HG02798 (cell line): ENCODE data around the gene GRIN3B.

Experiments used
- ATAC-seq: cut with Tn5 transposase; IDR thresholded peaks from one replicate; pipeline ENCODE4 v1.9.1; 2021; ENCODE audit warnings: mild to moderate bottlenecking; ENCODE audit not compliant: unreplicated experiment, poor library complexity

GRIN3B gene

DNA sequence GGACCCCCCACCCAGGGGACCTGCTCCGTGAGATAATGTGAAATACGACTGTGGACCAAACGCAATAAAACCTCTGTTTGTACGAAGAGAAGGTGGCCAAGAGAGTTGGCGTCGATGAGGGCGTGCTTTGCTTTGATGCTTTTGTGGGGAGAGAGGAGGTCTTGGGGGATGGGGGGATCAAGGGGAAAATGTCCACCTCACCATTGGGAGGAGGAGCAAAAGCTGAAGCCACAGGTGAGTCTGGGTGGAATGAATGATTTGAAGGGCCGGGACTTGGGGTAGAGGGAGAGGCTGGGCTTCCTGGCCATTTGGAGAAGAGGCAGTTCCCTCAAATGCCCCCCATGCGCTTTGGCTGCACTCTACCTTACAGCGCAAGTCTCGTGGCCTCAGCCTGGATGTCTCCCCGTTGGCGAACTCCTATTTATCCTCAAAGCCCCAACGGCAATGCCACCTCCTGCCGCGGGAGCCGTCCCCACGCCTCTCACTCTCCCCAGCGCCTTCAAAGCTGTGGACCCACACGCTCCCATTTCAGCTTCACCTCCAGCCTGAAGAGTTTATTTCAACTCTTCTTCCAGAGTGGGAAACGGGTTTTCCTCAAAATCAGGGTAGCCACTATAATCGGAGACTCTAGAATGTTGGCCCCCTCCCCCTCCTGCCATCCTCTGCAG is 38.9 kb downstream of the GRIN3B start:
- ATAC-seq: no peak

DNA sequence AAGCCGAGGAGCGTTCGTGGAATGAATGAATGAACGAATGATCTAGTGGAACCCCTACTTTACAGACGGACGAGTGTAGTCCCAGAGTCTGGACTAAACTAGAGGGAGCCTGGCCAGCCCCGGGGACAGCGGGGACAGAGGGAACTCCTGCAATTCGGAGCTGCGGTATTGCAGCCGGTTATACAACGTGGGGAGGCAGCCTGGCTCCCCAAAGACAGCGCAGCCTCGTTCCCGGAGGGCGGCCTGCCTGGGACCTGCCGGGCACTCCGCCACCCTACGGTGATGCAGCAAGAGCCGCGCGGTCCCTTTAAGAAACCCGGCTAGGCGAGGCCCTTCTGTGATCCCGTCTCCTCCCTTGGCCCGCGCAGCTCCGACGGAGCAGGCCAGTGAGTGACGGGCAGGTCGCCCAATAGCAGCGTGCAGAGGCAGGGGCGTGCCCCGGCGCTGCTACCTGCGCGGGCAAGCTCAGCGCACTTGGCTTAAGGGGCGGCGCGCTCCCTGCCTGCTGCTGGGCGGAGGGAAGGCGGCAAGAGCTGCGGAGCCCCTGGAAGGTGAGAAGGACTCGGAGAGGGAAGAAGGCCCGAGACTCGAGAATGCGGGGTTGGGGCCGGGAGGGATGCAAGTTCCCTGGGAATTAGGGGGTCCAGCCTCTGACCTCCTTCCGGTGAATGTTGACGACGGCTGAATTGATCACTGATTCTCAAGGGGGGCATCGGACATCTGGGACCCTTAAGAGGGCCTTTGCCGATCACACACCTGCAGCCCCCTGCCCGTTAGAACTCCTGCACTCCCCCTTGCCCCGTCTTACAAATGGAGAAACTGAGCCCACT is 39.6 kb downstream of the GRIN3B start, which contains the start of gene ABCA7:
Gene ABCA7 (plus strand): TSS at position 462 of the 830 bp plus-strand sequence. CDS start 1,255 bp downstream, outside the sequence.
- ATAC-seq: peak; percentile 83

DNA sequence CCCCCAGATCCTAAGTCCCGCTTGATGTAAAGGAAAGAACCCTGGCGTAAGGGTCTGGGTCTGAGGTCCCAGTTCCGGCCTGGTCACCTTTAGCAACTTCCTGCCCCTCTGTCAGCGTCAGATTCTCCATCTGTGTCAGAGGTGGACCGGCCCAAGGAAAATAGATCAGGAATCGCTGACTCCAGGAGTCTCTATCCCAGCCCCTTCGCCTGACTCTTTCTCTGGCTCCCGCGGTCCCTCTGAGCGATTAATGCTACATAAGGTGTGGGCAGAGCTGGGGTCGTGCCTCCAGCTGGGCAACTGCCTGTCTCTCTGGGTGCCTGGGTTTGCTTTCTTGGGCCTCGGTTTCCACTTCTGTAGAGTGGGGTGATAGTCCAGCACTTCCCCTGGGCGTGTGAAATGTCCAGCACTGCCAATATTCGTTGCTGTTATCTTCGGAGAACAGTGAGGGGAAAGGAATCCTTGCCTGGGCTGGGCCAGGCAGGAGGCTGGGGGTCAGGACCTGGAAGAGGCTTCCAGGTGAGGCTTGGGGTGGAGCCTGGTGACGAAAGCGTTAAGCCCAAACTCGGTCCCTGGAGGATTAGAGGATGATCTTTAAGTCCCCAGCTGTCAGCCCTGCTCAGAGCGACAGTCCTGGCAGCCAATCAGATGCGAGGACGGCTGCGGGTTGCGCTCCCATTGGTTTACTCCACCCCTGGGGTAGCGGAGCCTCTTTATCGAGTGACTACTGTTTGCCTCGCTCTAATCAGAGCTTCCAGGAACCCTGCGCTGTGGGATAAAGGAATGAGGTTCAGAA is 40.5 kb downstream of the GRIN3B start:
- peak; percentile 48 for ATAC-seq

DNA sequence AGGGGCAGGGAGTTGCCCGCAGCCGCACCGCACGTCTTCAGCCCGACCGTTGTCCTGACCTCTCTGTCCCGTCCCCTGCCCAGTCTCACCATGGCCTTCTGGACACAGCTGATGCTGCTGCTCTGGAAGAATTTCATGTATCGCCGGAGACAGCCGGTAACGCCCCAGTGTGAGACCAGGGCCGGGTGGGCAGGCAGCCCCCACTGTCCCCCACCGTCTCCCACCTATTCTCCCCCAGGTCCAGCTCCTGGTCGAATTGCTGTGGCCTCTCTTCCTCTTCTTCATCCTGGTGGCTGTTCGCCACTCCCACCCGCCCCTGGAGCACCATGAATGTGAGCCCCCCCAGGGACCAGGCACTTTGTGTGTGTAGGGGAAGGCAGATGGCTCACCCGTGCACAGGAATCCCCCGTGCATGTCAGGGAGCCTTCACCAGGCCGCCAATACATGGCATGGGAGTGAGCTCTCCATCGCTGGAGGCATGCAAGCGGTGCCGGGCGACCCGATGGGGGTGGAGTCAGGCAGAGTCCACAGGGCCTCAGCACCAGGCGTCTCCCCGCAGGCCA is 41.1 kb downstream of the GRIN3B start:
- no peak for ATAC-seq

DNA sequence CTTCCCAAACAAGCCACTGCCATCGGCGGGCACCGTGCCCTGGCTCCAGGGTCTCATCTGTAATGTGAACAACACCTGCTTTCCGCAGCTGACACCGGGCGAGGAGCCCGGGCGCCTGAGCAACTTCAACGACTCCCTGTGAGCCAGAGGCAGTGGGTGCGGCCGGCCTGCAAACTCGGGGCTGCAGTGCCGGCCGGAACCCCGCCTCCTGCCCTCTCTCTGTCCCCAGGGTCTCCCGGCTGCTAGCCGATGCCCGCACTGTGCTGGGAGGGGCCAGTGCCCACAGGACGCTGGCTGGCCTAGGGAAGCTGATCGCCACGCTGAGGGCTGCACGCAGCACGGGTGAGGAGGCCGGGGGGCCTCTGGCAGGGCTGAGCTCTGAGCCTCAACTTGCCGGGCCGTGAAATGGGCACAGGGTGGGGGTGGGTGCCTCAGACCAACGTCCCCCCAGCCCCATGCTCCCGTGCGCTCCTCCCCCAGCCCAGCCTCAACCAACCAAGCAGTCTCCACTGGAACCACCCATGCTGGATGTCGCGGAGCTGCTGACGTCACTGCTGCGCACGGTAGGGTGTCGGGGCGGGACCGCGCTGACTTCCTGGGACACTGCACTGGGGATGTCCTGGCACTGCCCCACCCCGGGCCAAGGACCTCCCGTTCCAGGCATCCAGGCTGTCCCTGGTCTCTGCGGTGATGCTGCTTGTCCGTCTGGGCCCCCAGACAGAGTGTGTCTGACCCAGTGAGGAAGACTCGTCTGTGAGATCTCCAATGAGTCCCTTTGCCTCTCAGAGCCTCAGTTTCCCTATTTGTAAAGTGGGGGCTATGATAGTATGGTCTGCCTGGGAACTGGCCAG is 41.8 kb downstream of the GRIN3B start:
- no peak for ATAC-seq

DNA sequence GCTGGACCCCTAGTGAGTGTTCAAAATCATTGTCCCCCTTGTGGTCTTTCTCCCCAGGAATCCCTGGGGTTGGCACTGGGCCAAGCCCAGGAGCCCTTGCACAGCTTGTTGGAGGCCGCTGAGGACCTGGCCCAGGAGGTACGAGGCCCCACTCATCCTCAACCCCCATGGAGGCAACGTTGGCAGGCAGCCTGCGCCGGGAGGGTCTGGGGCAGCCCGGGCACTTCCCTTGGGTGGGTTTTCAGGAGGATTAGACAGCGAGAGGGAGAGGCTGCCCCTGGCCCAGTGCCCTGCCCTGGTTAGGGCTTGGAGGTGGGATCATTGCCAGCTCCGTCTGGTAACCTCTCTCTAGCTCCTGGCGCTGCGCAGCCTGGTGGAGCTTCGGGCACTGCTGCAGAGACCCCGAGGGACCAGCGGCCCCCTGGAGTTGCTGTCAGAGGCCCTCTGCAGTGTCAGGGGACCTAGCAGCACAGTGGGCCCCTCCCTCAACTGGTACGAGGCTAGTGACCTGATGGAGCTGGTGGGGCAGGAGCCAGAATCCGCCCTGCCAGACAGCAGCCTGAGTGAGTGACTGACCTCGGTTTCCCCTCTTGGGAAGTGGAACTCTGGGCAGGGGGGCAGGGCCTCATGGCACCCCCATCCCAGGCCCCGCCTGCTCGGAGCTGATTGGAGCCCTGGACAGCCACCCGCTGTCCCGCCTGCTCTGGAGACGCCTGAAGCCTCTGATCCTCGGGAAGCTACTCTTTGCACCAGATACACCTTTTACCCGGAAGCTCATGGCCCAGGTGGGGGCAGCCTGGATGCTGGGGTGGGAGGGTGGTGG is 42.7 kb downstream of the GRIN3B start:
- no peak for ATAC-seq

DNA sequence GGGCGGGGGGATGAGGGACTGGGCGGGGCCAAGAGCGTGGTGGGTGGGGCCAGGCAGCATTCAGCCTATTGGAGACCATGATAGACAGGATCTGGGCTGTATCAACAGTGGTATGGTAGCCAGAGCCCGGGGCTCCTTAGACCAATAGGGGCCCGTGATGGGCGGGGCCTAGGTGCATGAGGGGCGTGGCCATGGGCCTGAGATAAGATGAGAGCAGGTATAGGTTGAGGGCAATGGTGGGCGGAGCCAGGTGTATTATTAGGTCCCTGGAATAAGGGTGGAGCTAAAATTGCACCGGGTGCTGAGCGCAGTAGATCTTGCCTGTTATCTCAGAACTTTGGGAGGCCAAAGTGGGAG is 45.0 kb downstream of the GRIN3B start:
- ATAC-seq: peak; percentile 29

DNA sequence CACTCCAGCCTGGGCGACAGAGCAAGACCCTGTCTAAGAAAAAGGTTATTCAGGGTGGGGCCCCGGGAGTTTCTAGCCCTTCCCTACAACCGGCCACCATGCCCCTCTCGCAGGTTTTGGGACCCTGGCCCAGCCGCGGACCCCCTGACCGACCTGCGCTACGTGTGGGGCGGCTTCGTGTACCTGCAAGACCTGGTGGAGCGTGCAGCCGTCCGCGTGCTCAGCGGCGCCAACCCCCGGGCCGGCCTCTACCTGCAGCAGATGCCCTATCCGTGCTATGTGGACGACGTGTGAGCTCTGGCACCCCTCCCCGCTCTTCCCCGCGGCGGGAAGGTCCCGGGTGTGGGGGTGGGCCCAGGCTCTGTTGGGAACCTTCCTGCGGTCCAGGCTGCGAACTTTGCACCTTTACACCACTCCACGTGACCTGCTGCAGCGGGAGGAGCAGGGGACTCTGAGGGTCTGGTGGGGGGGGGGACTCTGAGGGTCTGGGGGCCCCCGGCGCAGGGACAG is 46.0 kb downstream of the GRIN3B start:
- no peak for ATAC-seq

DNA sequence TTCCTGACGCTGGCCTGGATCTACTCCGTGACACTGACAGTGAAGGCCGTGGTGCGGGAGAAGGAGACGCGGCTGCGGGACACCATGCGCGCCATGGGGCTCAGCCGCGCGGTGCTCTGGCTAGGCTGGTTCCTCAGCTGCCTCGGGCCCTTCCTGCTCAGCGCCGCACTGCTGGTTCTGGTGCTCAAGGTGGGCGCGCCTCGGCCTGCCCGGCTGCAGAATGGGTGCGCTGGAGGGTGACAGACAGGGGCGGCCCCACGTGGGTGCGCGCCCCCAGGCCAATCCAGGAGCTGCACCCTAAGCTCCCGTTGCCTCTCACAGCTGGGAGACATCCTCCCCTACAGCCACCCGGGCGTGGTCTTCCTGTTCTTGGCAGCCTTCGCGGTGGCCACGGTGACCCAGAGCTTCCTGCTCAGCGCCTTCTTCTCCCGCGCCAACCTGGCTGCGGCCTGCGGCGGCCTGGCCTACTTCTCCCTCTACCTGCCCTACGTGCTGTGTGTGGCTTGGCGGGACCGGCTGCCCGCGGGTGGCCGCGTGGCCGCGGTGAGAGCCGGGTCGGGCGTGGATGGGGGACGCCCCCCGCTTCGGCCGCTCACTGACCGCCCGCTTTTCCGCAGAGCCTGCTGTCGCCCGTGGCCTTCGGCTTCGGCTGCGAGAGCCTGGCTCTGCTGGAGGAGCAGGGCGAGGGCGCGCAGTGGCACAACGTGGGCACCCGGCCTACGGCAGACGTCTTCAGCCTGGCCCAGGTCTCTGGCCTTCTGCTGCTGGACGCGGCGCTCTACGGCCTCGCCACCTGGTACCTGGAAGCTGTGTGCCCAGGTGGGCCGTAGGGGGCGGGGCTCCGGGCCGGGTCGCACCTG is 46.8 kb downstream of the GRIN3B start:
- ATAC-seq: no peak

DNA sequence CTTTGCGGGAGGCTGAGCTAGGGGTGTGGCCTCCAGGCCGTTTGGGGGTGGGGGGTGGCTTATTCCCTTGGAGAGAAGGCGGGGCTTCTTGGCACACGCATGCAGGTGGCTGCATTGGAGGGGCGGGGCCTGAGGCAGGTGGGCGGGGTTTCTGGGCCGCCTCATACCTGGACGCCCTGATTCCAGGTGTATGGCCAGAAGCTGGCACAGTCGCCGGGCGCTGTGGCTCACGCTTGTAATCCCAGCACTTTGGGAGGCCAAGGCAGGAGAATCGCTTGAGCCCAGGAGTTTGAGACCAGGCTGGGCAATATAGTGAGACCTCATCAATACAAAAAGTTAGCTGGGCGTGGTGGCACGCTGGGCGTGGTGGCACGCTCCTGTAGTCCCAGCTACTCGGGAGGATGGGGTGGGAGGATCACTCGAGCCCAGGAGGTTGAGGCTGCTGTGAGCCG is 47.5 kb downstream of the GRIN3B start:
- no peak for ATAC-seq

DNA sequence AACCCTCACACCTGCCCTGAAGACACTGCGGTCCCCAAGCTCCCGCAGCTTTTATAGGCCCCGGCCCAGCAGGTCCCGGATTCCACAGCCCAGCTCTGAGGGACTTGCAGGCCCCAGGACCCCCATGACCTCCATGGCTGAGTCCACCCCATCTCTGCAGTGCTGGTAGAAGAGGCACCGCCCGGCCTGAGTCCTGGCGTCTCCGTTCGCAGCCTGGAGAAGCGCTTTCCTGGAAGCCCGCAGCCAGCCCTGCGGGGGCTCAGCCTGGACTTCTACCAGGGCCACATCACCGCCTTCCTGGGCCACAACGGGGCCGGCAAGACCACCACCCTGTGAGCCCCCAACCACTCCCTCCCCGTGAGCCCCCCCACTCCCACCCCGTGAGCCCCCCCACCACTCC is 48.9 kb downstream of the GRIN3B start:
- ATAC-seq: no peak

DNA sequence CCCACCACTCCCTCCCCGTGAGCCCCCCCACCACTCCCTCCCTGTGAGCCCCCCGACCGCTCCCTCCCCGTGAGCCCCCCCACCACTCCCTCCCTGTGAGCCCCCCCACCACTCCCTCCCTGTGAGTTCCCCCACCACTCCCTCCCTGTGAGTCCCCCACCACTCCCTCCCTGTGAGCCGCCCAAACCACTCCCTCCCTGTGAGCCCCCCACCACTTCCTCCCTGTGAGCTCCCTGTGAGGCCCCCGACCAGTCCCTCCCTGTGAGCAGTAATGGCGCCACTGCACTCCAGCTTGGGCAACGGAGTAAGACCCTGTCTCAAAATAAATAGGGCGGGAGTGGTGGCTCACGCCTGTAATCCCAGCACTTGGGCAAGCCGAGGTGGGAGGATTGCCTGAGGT is 49.6 kb downstream of the GRIN3B start:
- ATAC-seq: no peak

DNA sequence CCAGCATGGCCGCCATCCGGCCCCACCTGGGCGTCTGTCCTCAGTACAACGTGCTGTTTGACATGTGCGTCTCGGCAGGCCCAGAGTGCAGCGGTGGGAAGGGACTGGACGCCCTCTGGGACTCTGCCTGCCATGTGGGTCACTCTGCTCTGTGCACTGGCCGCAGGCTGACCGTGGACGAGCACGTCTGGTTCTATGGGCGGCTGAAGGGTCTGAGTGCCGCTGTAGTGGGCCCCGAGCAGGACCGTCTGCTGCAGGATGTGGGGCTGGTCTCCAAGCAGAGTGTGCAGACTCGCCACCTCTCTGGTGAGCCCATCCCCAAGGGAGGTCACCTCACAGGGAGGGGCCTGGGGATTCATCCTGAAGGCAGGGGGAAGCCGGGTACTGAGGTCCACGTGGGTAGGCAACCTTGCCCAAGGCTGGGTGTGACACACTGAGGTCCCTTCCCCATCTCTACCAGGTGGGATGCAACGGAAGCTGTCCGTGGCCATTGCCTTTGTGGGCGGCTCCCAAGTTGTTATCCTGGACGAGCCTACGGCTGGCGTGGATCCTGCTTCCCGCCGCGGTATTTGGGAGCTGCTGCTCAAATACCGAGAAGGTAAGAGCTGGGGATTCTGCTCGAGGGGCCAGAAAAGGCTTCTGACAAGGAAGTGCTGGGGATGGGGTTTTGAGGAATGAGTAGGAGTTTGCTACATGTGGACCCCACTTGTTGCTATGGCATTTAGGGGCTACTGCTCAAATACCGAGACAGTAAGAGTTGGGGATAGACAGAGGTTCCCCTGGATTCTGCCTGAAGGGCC is 51.0 kb downstream of the GRIN3B start:
- no peak for ATAC-seq

DNA sequence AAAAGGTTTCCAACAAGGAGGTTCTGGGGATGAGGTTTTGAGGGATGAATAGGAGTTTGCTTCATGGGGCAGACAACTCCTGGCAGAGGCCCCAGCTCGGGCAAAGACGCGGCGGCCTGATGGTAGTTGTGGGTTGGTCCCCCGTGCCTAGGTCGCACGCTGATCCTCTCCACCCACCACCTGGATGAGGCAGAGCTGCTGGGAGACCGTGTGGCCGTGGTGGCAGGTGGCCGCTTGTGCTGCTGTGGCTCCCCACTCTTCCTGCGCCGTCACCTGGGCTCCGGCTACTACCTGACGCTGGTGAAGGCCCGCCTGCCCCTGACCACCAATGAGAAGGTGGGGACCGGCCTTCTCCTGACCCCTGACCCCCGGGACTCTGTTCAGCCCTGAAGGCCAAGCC is 51.6 kb downstream of the GRIN3B start:
- no peak for ATAC-seq

DNA sequence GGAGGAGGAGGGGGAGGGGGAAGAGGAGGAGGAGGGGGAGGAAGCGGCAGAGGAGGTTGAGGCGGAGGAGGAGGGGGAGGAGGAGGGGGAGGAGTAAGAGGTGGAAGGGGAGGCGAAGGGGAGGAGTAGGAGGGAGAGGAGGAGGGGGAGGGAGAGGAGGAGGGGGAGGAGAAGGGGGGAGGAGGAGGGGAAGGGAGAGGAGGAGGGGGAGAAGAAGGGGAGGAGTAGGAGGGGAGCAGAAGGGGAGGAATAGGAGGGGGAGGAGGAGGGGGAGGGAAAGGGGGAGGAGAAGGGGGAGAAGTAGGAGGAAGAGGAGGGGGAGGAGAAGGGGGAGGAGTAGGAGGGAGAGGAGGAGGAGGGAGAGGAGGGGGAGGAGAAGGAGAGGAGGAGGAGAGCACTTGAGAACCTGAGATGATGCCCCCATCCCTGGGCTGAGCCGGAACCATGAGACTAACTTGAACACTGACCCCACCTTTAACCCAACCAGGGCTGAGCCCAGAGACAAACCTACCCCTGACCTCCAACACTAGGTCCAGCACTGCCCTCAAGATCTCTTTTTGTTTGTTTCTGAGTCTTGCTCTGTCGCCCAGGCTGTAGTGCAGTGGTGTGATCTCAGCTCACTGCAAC is 52.2 kb downstream of the GRIN3B start:
- ATAC-seq: no peak
